ENCODE data around the gene ZFX. TPM values are rescaled to one million over a fixed set of nuclear protein-coding genes. Genes with fewer than 3 reads are reported as not detected.
"Not testable (repeated sequence)": the region's sequence is repeated elsewhere in the genome, so short reads cannot be mapped to it uniquely, and the experiment has no call there.

ZFX gene
- total RNA-seq, 4 donors from 2014 or later, result 42.9 to 63.3 (median 57.3) TPM

DNA sequence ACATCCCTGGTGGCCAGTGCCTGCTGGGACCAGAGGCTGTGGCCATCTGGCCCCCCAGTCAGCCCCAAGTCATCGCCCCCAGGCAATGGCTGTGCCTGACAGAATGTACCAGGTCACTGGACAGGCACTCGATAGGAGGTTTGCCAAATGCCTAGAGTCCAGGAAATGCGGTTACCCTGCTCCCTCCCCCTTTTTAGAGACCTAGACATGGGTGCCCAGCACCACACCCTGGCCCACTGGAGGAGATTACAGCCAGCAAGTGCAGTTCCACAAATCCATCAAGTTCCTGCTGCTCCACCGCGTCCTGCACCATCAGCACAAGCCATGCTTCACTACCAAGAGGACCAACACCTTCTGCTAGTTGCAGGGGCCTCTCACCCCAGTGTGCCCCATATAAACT is 16.2 kb upstream of the ZFX start:
- in situ Hi-C loops (cut with MboI; ENCODE audit: low sequenced_read_pairs in 4 of 4), result no loop called here
- no peak overlapping the region for H3K27ac ChIP-seq
- no peak for TF ChIP-seq POLR2A (IDR thresholded peaks at IDR 0.05)
- TF ChIP-seq, protein P1, sequence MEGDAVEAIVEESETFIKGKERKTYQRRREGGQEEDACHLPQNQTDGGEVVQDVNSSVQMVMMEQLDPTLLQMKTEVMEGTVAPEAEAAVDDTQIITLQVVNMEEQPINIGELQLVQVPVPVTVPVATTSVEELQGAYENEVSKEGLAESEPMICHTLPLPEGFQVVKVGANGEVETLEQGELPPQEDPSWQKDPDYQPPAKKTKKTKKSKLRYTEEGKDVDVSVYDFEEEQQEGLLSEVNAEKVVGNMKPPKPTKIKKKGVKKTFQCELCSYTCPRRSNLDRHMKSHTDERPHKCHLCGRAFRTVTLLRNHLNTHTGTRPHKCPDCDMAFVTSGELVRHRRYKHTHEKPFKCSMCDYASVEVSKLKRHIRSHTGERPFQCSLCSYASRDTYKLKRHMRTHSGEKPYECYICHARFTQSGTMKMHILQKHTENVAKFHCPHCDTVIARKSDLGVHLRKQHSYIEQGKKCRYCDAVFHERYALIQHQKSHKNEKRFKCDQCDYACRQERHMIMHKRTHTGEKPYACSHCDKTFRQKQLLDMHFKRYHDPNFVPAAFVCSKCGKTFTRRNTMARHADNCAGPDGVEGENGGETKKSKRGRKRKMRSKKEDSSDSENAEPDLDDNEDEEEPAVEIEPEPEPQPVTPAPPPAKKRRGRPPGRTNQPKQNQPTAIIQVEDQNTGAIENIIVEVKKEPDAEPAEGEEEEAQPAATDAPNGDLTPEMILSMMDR (IDR thresholded peaks at IDR 0.05 in 4 of 5, conservative IDR thresholded peaks at IDR 0.05 in 1 of 5), result no peak
- no peaks in the 10 kb centered on the region for H3K36me3 ChIP-seq
- no peaks in the 10 kb centered on the region for H3K27me3 ChIP-seq
- no peak for DNase-seq
- no peak for ATAC-seq
- H3K4me1 ChIP-seq, result no peaks in the 10 kb centered on the region
- H3K4me3 ChIP-seq, result no peak overlapping the region
- intact Hi-C loops (cut with DNase I; ENCODE audit: low total_unique reads), result no loop called here
- H3K9me3 ChIP-seq, result no peaks in the 10 kb centered on the region

DNA sequence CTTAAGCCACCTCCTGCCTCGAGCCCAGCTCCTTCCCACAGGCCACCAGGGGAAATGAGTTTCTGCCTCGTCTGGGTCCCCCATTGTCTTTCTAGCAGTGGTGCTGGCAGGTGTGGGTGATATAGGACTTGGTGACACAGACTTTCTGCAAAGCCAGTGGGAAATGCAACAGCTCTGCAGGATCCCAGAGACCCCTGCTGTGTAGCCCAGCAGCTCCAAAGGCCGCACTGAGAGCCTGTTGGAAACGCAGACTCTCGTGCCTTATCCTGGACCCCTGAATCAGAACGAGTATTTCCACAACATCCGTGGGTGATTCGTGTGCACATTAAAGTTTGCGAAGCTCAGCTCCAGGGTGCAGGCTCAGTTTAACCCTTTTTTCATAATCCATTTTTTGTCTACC is 13.8 kb upstream of the ZFX start:
- H3K27ac ChIP-seq; intact Hi-C loops (cut with DNase I; ENCODE audit: low total_unique reads); ATAC-seq; H3K4me1 ChIP-seq; DNase-seq; in situ Hi-C loops (cut with MboI; ENCODE audit: low sequenced_read_pairs in 4 of 4); H3K9me3 ChIP-seq; H3K4me3 ChIP-seq; H3K36me3 ChIP-seq; H3K27me3 ChIP-seq: not testable (repeated sequence)

DNA sequence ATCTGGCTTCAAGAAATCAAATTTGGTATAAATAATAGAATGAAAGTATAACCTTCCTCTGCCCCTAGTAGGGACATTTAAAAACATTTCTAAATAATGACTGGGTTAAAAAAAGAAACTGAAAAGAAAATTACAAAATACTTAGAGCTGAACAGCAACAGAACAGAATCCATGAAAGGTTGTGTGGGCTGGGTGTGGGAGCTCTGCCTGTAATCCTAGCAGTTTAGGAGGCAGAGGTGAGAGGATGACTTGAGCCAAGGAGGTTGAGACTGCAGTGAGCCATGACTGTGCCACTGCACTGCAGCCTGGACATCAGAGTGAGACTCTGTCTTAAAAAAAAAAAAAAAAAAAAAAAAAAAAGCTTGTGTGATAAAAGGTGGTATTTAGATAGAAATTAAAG is 12.3 kb upstream of the ZFX start:
- DNase-seq (no peak), ATAC-seq (no peak)
- Histone ChIP-seq H3K27ac (no peak overlapping the region), H3K27me3 (no peaks in the 10 kb centered on the region), H3K36me3 (no peaks in the 10 kb centered on the region), H3K9me3 (no peaks in the 10 kb centered on the region), H3K4me3 (no peak overlapping the region), H3K4me1 (no peaks in the 10 kb centered on the region)
- intact Hi-C loops (cut with DNase I; ENCODE audit: low total_unique reads), result no loop called here
- TF ChIP-seq POLR2A (IDR thresholded peaks at IDR 0.05), result no peak
- TF ChIP-seq, protein P1 (IDR thresholded peaks at IDR 0.05 in 4 of 5, conservative IDR thresholded peaks at IDR 0.05 in 1 of 5), result no peak
- in situ Hi-C loops (cut with MboI; ENCODE audit: low sequenced_read_pairs in 4 of 4), result no loop called here

DNA sequence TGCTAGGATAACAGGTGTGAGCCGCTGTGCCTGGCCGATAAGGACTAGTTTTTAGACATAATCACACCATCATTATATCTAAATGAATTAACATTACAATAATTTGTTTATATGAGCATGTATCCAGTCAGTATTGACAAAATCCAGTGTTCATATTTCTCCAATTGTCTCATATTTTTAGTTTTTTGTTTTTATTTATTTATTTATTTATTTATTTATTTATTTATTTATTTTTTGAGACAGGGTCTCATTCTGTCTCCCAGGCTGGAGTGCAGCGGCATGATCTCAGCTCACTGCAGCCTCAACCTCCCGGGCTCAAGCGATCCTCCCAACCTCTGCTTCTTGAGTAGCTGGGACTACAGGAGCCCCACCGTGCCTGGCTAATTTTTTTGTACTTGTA is 5.5 kb upstream of the ZFX start:
- H3K27me3 ChIP-seq; H3K27ac ChIP-seq; DNase-seq; ATAC-seq; intact Hi-C loops (cut with DNase I; ENCODE audit: low total_unique reads); H3K36me3 ChIP-seq; H3K9me3 ChIP-seq; H3K4me3 ChIP-seq; in situ Hi-C loops (cut with MboI; ENCODE audit: low sequenced_read_pairs in 4 of 4): not testable (repeated sequence)
- peaks cover 14 to 26% of the 10 kb centered on the region in 2 donors for H3K4me1 ChIP-seq

DNA sequence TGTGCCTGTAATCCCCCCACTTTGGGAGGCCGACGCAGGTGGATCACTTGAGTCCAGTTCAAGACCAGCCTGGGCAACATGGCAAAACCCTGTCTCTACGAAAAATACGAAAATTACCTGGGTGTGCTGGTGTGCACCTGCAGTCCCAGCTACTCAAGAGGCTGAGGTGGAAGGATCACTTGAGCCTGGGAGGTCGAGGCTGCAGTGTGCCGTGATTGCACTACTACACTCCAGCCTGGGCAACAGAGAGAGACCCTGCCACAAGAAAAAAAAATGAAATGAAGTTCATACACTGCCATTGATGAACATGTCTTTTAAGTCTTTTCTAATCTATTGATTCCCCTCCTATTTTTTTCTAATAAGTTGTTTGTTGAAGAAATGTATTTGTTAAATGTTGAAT is 5.0 kb upstream of the ZFX start:
- Histone ChIP-seq H3K27ac (no peak overlapping the region), H3K36me3 (no peaks in the 10 kb centered on the region), H3K4me3 (no peak overlapping the region), H3K4me1 (peaks cover 14 to 26% of the 10 kb centered on the region in 2 donors), H3K9me3 (no peaks in the 10 kb centered on the region), H3K27me3 (no peaks in the 10 kb centered on the region)
- intact Hi-C loops (cut with DNase I; ENCODE audit: low total_unique reads) (no loop called here), in situ Hi-C loops (cut with MboI; ENCODE audit: low sequenced_read_pairs in 4 of 4) (no loop called here)
- no peak for TF ChIP-seq POLR2A (IDR thresholded peaks at IDR 0.05)
- TF ChIP-seq, protein P1 (IDR thresholded peaks at IDR 0.05 in 4 of 5, conservative IDR thresholded peaks at IDR 0.05 in 1 of 5), result no peak
- DNase-seq, result no peak
- no peak for ATAC-seq
